Lower leg skin (tissue), 4 donors: Measurements from ENCODE around the gene C1orf52. TPM values are rescaled to one million over a fixed set of nuclear protein-coding genes. Genes with fewer than 3 reads are reported as not detected.
A peak's percentile ranks its signal among the peaks of the same experiment; 100 is the strongest.

Experiments
- DNase-seq, 2 donors: peaks; one replicate each; pipeline ENCODE4 v3.0.0-alpha.2; 2019; ENCODE audit warnings: low spot score in 2 of 2
- H3K4me3 ChIP-seq: fragments of 200-600 bp; sonication (generic); 2 replicates; pipeline ENCODE4 v1.5.1; 2017; ENCODE audit warnings: mild to moderate bottlenecking, low read depth; ENCODE audit not compliant: poor library complexity, severe bottlenecking
- POLR2A ChIP-seq, 2 donors: fragments of 450-650 bp; IDR thresholded peaks; one replicate each; pipeline ENCODE4 v1.6.1; 2016 to 2017; ENCODE audit warnings: antibody characterized with exemption in 2 of 2, mild to moderate bottlenecking in 1 of 2, moderate library complexity in 1 of 2
- WGBS, 2 donors: methylation state at CpG; one replicate each; pipeline ENCODE4 v1.1.5; 2018; 5-methylcytosine and 5-hydroxymethylcytosine counted together
- intact Hi-C: fragments of 100-400 bp; cut with DNase I; formaldehyde crosslinking; loops from one replicate; pipeline ENCODE4 v1.15.0; 2023; ENCODE audit warnings: low total_unique reads
- total RNA-seq, 4 donors: library from RNA; depleted of rRNA; stranded (reverse); fragments of >200 nt; gene quantifications; one replicate each; pipeline ENCODE4 v1.1.0, GENCODE V29; 2016
- TF ChIP-seq, protein P1 (sequence below), 3 donors: fragments of 450-650 bp; IDR thresholded peaks; one replicate each; pipeline ENCODE4 v1.5.1; 2016; ENCODE audit warnings: antibody characterized with exemption in 3 of 3, mild to moderate bottlenecking in 3 of 3, moderate library complexity in 2 of 3

C1orf52 gene
- total RNA-seq, 4 donors from 2014 or later: 12.4 to 27.0 (median 20.5) TPM

DNA sequence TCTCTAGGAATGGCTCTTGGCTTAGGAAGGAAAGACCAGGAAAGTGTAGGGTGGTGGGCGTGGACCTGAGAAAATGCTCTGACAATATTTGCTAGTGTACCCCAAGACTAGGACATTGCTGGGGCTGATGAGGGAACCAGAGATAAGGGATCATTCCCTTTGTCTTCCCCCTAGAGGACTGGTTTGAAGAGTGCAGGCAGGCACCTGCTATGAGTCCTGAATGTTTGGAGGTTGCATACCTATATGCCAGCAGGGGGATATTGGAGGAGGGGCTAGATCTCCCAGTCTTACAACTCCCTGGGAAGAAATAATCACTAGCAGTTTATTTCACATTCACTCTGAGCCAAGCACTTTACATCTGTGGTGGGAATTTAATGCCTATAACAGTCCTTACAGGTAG lies 23.0 kb upstream of the C1orf52 start:
- TF ChIP-seq POLR2A (IDR thresholded peaks at IDR 0.05): no peak
- TF ChIP-seq, protein P1, sequence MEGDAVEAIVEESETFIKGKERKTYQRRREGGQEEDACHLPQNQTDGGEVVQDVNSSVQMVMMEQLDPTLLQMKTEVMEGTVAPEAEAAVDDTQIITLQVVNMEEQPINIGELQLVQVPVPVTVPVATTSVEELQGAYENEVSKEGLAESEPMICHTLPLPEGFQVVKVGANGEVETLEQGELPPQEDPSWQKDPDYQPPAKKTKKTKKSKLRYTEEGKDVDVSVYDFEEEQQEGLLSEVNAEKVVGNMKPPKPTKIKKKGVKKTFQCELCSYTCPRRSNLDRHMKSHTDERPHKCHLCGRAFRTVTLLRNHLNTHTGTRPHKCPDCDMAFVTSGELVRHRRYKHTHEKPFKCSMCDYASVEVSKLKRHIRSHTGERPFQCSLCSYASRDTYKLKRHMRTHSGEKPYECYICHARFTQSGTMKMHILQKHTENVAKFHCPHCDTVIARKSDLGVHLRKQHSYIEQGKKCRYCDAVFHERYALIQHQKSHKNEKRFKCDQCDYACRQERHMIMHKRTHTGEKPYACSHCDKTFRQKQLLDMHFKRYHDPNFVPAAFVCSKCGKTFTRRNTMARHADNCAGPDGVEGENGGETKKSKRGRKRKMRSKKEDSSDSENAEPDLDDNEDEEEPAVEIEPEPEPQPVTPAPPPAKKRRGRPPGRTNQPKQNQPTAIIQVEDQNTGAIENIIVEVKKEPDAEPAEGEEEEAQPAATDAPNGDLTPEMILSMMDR (IDR thresholded peaks at IDR 0.05): no peak
- DNase-seq: no peak
- no peak overlapping the region for H3K4me3 ChIP-seq
- intact Hi-C loops: no loop called here
- WGBS, 2 donors: 91 to 92% methylated on average over 1 of the region's 1 CpG

DNA sequence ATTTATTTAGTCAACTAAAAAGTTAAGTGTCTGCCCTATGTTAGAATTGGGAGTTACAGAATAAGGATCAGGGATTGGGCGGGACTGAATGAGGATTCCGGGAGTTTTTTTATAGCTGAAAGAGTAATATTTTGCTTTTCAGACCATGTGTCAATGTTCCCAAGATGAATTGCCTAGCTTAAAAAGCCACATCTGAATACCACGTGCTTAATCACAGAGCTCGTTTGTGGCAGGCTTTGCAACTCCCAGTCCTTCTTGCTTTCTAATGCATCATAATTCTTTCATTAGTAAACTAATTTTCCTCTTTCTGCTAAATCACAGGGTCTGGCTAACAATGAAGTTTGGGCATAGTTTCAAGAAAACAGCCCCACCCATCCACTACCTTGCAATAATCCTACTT lies 21.2 kb upstream of the C1orf52 start:
- no peak for TF ChIP-seq POLR2A (IDR thresholded peaks at IDR 0.05)
- TF ChIP-seq, protein P1 (IDR thresholded peaks at IDR 0.05): no peak
- no peak for DNase-seq
- no peak overlapping the region for H3K4me3 ChIP-seq
- WGBS, 2 donors: 51 to 54% methylated on average over 4 of the region's 4 CpGs
- intact Hi-C loops: no loop called here

DNA sequence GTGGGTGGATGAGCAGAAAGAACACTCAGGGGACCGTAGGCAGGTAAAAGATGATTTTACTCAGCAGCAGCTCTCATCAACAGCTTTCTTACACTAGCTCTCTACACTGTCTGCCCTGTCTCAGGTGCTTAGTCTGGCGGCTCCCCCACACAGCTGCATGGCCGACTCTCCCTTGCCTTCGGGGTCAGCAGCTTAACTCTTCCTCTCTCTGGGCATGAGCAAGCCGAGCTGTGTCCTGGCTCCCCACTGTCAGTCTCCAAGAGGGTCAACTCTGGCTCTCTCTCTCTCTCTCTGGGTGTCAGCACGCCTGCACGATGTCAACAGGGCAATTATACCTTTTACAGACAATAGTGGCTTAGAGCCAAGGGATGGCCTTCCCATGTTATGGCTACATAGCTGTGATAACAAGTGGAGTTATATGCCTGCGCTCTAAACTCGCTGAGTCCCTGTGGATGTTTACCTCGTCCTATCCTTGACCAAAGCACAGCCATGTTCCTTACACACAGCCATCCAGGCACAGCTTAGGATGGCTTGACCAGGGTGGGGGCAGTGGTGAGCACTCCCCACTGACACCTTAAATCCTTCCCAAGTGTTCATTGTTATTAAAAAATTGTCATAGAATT lies 20.1 kb upstream of the C1orf52 start:
- intact Hi-C loops: no loop called here
- 76 to 89% methylated on average over 10 of the region's 10 CpGs for WGBS, 2 donors
- no peak for DNase-seq
- no peak for TF ChIP-seq POLR2A (IDR thresholded peaks at IDR 0.05)
- TF ChIP-seq, protein P1 (IDR thresholded peaks at IDR 0.05): no peak
- H3K4me3 ChIP-seq: no peak overlapping the region

DNA sequence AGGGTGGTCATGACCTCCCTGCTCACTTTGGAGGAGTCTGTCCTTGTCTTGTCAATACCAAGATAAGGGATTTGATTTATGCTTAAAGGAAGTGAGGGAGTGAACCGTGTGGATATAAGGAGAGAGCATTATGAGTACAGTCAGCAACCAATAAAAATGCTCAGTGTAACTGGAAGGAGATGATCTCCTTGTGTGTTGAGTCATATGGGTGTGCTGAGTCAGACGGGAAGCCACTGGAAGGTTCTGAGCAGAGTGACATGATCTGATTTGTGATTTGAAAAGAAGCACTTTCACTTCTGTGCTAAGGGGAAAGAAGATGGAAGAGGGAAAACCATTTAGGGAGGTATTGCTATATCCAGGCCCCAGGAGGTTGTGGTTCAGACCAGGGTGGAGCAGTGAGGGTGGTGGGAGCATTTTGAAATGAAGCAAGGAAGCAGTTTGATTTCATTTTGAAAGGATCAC lies 19.4 kb upstream of the C1orf52 start:
- 4 to 11% methylated on average over 2 of the region's 2 CpGs for WGBS, 2 donors
- intact Hi-C loops: no loop called here
- no peak overlapping the region for H3K4me3 ChIP-seq
- DNase-seq: peak in 1 of 2 donors; percentile 73
- TF ChIP-seq, protein P1 (IDR thresholded peaks at IDR 0.05): no peak
- TF ChIP-seq POLR2A (IDR thresholded peaks at IDR 0.05): no peak

DNA sequence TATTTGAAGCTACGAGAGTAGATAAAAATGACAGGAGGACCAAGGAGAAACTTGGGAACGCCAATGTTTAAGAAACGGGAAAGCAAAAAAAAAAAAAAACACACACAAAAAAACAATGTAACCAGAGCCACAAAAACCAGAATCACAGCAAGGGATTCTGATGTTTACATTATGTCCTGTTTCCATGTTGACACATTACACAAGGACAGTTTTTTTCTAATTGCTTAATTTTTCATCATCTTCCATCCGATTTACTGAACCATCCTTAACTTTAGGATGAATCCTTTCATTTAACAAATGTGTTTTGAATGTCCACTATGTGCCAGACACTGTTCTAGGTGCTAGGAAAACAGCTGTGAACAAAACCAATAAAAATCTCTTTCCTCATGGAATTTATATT lies 18.3 kb upstream of the C1orf52 start:
- intact Hi-C loops: no loop called here
- no peak for TF ChIP-seq POLR2A (IDR thresholded peaks at IDR 0.05)
- TF ChIP-seq, protein P1 (IDR thresholded peaks at IDR 0.05): no peak
- 90 to 91% methylated on average over 4 of the region's 4 CpGs for WGBS, 2 donors

More for the DNA sequence above, 18.3 kb upstream of the C1orf52 start:
- DNase-seq: no peak
- H3K4me3 ChIP-seq: no peak overlapping the region
